SKM-1 (cell line): ENCODE results near the gene CARS1.
"Not testable (repeated sequence)": the region's sequence is repeated elsewhere in the genome, so short reads cannot be mapped to it uniquely, and the experiment has no call there.

ENCODE experiments used
- DNase-seq: peaks from one replicate; lab custom pipeline; 2025; ENCODE audit not compliant: unreplicated experiment; lab: John Stamatoyannopoulos, UW

The CARS1 gene

DNA sequence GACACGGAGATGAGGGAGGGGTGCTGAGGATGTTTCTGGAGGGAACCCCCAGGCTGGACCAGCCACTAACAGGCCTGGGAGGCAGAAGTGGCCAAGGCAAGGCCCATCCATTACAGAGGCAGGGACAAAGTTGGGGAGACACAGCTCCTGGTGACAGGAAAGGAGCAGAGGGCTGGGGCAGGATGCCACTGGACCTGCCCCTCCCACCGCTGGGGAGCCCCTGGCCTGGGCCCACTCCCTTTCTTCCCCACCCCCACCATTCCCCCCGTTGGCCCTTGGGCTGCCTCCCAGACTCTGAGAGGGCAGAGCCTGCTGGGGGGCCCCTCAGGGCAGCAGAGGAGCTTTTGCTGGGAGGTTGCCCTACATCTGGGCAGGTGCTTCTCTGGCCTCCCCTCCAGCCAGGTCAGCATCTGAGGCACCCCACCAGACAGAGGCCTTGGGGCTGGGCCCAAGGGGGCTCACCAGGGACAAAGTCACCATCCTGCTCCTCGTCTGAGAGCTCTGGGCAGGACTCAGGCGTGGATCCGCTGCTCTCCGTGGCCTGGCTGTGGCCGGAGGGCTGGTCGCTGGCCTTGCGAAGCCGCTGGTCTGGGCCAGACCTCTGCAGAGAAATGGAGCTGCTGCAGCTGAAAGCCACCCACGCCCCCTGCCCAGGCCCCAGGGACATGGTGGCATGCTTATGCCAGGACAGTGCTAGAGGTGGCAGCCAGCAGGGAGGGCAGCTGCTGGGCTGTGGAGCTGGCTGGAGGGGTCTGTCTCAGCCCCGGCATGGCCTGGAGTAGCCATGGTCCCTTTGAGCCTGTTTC is 33.1 kb upstream of the CARS1 start:
- DNase-seq = no peak

DNA sequence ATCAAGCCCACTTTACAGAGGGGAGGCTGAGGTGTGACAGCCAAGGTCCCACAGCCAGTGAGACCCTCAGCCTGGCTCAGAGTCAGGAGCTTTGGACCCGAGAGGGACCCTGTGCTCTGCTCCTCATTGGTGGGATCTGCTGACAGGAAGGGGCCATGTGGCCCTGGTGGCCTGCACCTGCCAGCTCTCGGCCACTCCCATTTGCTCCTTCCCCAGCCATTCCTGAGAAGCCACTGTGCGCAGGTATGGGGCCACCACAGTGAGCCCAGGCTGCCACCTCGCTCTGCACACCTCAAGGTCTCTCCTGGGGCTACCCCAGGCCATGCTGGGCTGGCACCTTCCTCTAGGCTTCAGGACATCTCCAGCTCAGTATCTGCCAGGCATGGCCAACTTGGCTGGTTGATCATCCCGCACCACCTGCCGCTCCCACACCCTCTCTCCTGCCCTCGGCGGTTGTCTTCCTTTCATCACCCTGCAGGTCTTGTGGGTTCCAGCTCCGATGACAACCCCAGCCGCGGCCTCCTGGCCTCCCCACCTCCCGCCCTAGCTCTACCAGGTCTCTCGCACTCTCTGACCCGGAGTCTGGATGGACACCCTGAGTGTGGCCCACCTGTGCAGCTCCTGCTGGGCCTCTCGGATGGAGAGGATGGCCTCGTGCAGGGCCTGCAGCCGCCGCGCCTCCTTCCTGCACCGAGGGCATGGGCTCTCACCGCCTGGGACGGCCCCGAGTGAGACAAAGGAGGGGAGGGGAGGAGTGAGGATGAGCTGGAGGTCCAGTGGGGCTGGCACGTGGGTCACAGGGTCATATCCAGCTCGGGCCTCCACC is 32.2 kb upstream of the CARS1 start:
- no peak for DNase-seq

GRCh38 chr11:3088806-3089205 is 31.6 kb upstream of the CARS1 start:
- no peak for DNase-seq

- no peak for DNase-seq
Observed at GRCh38 chr11:3087821-3088800, 30.9 kb upstream of the CARS1 start.

- no peak for DNase-seq
Observed at GRCh38 chr11:3087373-3087772, 30.1 kb upstream of the CARS1 start.

GRCh38 chr11:3086671-3087150 is 29.5 kb upstream of the CARS1 start:
- no peak for DNase-seq

DNA sequence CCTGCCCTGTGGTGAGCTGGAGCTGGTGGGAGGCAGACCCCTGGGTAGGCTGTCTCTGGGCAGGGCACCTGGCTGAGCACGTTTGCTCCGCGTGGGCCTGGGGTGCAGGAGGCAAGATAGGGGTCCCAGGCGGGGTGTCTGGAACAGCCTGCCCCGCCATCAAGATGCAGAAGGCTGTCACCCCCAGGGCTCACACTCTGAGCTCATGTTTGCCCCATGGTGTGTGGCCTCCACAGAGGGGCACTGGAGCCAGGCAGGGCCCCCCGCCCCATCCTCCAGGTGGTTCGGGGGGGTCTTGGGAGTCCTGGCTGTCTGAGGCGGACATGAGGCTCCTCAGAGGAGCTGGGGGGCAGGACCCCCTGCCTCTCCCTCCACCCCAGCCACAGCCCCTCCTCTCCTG is 28.9 kb upstream of the CARS1 start:
- DNase-seq = no peak

DNA sequence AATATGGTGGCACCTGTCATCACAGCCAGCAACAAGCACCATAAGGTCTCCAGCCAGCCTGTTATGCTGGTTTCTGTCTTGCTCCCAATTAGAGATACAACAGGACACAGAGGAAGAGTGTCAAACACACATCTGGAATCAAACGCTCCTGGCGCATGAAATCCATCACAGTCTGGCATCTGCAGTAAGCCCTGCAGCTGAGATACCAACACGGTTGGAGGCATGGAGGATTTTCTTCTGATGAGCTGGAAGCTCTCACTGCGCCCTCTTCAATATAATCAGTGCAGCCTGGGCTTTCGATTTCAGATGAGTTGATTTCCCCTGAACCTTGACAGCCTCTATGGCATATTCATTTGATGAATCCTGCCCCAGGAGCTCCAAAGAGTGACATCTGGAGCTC is 27.8 kb upstream of the CARS1 start:
- DNase-seq = no peak

DNA sequence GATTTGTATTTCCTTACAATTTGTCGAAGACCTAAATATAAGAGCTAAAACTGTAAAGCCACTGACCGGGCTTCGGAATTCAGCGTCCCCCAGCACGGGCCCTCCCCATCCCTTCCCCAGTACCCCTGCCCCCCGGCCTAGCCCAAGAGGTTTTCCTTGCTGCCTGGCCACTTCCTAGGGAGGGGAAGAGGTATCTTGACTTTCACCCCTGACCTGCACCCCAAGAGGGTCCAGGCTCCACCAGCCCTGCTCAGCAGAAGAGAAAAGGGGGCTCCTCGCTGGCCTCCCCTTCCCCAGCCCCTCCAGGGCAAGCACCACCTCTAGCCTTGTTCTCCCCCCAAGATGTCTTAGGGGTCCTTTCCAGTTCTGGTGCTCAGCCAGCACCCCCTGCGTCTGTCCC is 26.1 kb upstream of the CARS1 start:
- no peak for DNase-seq

DNA sequence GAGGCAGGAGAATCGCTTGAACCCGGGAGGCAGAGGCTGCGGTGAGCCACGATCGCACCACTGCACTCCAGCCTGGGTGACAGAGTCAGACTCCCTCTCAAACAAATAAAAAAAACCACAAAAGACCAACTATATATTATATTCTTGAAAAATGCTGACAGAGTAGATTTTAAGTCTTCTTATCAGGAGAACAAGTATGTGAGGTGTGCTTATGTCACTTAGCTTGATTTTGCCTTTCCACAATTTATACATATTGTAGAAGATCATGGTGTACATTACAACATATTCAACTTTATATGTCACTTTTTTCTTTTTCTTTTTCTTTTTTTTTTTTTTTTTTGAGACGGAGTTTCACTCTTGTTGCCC is 24.1 kb upstream of the CARS1 start:
- DNase-seq = no peak

- no peak for DNase-seq
Observed at GRCh38 chr11:3080733-3081385, 23.6 kb upstream of the CARS1 start.

DNA sequence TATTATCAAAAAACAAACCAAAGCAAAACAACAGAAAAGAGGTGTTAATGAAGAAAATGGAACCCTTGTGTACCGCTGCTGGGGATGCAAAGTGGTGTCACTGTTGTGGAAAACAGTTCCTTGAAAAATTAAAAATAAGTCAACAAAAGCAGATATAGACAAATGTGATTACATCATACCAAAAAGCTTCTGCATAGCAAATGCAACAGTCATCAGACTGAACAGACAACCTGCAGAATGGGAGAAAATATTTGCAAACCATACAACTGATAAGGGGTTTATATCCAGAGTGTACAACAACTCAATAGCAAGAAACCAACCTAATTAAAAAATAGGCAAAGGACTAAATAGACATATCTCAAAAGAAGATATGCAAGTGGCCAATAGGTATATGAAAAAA is 22.9 kb upstream of the CARS1 start:
- no peak for DNase-seq

DNA sequence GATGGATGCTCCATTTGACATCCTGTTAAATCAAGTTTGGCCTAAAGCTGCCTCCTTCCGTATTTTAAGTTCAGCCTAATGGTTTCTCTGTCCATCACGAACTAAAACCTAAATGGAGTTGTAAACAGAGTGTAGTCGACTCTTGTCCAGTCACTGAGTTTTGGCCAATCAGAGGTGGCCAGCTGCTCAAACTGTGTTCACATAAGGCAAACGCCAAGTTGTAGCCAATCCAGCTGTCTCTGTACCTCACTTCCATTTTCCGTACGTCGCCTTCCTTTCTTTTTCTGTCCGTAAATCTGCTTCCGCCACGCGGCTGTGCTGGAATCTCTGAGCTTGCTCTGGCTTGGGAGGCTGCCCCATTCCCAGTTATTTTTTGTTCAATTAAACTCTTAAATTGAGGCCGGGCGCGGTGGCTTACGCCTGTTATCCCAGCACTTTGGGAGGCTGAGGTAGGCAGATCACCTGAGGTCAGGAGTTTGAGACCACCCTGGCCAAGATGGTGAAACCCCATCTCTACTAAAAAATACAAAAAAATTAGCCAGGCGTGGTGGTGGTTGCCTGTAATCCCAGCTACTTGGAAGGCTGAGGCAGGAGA is 20.7 kb upstream of the CARS1 start:
- no peak for DNase-seq

GRCh38 chr11:3077189-3077836 is 20.1 kb upstream of the CARS1 start:
- DNase-seq = no peak

DNA sequence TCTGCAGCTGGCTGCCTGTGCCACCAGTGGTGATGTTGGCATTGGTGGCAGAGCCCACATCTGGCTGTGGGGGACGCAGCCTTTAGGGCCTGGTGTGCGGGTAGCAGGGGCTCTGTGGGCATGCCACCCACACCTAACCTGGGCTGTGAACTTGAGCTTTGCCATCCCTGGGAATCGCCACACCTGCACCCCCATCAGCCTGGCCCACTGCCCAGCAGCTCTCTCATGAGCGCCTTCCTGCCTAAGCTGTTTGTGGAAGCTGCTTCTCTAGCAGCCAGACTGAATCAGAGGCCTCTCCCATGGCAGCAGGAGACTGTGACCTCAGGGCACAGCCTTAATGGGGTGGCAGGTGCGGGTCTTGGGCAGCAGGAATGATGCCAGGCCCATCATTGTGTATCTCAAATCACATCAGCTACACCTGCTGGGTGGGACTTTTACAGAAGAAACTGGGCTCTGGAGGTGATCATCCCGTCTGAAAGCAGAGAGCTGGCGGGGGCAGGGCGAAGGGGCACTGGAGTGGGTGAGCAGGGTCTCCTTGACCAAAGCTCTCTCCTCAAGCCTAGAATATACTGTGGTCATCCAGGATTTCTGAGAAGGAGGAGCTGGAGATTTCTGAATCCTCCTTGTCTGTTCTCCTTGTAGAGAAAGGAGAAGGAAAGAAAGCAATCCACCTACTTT is 17.8 kb upstream of the CARS1 start:
- no peak for DNase-seq

GRCh38 chr11:3073029-3073435 is 15.8 kb upstream of the CARS1 start:
- no peak for DNase-seq

GRCh38 chr11:3069425-3069824 is 12.2 kb upstream of the CARS1 start:
- DNase-seq = no peak

- not testable (repeated sequence) for DNase-seq
Observed at GRCh38 chr11:3066308-3066707, 9.1 kb upstream of the CARS1 start.

- DNase-seq = not testable (repeated sequence)
Observed at GRCh38 chr11:3064709-3065108, 7.5 kb upstream of the CARS1 start.
